Panc1 (cell line): Measurements from ENCODE around the gene TLL2. TPM values are rescaled to one million over a fixed set of nuclear protein-coding genes. Genes with fewer than 3 reads are reported as not detected.

Source experiments
- ATAC-seq: fragments of 200-7000 bp; cut with Tn5 transposase; 2 replicates; pipeline ENCODE4 v1.9.1; 2020; ENCODE audit warnings: mild to moderate bottlenecking, moderate library complexity
- BruUV-seq: library from RNA; stranded (reverse); fragments of 400-500 nt; replicated peaks from 2 replicates; lab custom pipeline; 2021; lab: Mats Ljungman, UMichigan
- CTCF ChIA-PET: fragments of 300-600 bp; sonication (Branson Sonifier 250); formaldehyde crosslinking; loops from one replicate; lab custom pipeline; 2022; ENCODE audit warnings: antibody characterized with exemption; lab: Charles Lee
- POLR2A ChIA-PET: fragments of 300-600 bp; sonication (Branson Sonifier 250); formaldehyde crosslinking; loops from one replicate; lab custom pipeline; 2022; ENCODE audit warnings: antibody characterized with exemption; lab: Charles Lee
- DNase-seq: peaks from one replicate; pipeline ENCODE4 v3.0.0-alpha.2; 2010; ENCODE audit warnings: low read depth, low spot score
- H3K27ac ChIP-seq: 2 replicates; pipeline ENCODE4 v1.5.1; 2011; ENCODE audit warnings: mild to moderate bottlenecking, low read length, inconsistent platforms
- H3K27me3 ChIP-seq: fragments of 200-500 bp; sonication (Bioruptor generic); 2 replicates; pipeline ENCODE4 v1.6.0; 2014; ENCODE audit warnings: low read length, inconsistent platforms; ENCODE audit not compliant: control insufficient read depth, insufficient read depth
- H3K36me3 ChIP-seq: fragments of 200-500 bp; sonication (Bioruptor generic); 2 replicates; pipeline ENCODE4 v1.5.1; 2014; ENCODE audit warnings: inconsistent platforms, mild to moderate bottlenecking, low read length, moderate library complexity; ENCODE audit not compliant: control insufficient read depth, insufficient read depth
- H3K4me1 ChIP-seq: 2 replicates; pipeline ENCODE4 v1.5.1; 2011; ENCODE audit warnings: inconsistent platforms, mild to moderate bottlenecking, low read length, moderate library complexity; ENCODE audit not compliant: control insufficient read depth, insufficient read depth
- H3K4me3 ChIP-seq, 2 experiments: 2 replicates each; pipeline ENCODE4 v1.5.1; 2011 to 2012; ENCODE audit warnings: low read depth in 2 of 2, low read length in 2 of 2, mild to moderate bottlenecking in 2 of 2, inconsistent platforms in 1 of 2, moderate library complexity in 1 of 2
- H3K9me3 ChIP-seq: fragments of 200-500 bp; sonication (Bioruptor generic); 2 replicates; pipeline ENCODE4 v1.5.1; 2014; ENCODE audit warnings: low read depth, mild to moderate bottlenecking, inconsistent platforms, low read length, moderate library complexity; ENCODE audit not compliant: control insufficient read depth, insufficient read depth
- POLR2AphosphoS5 ChIP-seq: IDR thresholded peaks from 2 replicates; pipeline ENCODE4 v1.6.1; 2012; ENCODE audit warnings: mild to moderate bottlenecking, low read depth, low read length, moderate library complexity
- REST ChIP-seq, 2 experiments: IDR thresholded peaks; 2 replicates each; pipeline ENCODE4 v1.6.1; 2011 to 2012; ENCODE audit warnings: low read depth in 2 of 2, control low read depth in 1 of 2, low read length in 1 of 2, mild to moderate bottlenecking in 1 of 2, moderate library complexity in 1 of 2; ENCODE audit not compliant: insufficient read depth in 1 of 2
- SIN3A ChIP-seq: IDR thresholded peaks from 2 replicates; pipeline ENCODE4 v1.6.1; 2012; ENCODE audit warnings: low read depth, mild to moderate bottlenecking, low read length, moderate library complexity, borderline replicate concordance; ENCODE audit not compliant: insufficient read depth
- TCF7L2 ChIP-seq: IDR thresholded peaks from 2 replicates; pipeline ENCODE4 v1.6.1; 2011; ENCODE audit warnings: mild to moderate bottlenecking, low read depth, low read length, inconsistent platforms
- in situ Hi-C: cut with HindIII; loops from 2 replicates; pipeline ENCODE4 v1.10.0; 2016; ENCODE audit warnings: low sequenced_read_pairs, low pct_unique_long_range_greater_than_20kb
- intact Hi-C: fragments of 100-400 bp; cut with micrococcal nuclease; formaldehyde crosslinking; loops from one replicate; pipeline ENCODE4 v1.10.0; 2022; ENCODE audit not compliant: unreplicated experiment
- total RNA-seq: library from RNA; stranded (reverse); gene quantifications from one replicate; pipeline ENCODE4 v1.2.1, GENCODE V29; 2021; ENCODE audit not compliant: unreplicated experiment
- TF ChIP-seq, protein P1 (sequence below): fragments of 450-650 bp; IDR thresholded peaks from 2 replicates; pipeline ENCODE4 v1.5.1; 2017; ENCODE audit warnings: mild to moderate bottlenecking

The TLL2 gene
- total RNA-seq, 1 experiment from 2014 or later, result 0.64 TPM

GRCh38 chr10:96439725-96440124 lies 74.0 kb downstream of the TLL2 start:
- Histone ChIP-seq H3K27me3 (peaks cover 5% of the 10 kb centered on the region; the same call in 1 of the 2 replicates), H3K27ac (no peak overlapping the region), H3K4me1 (no peaks in the 10 kb centered on the region), H3K36me3 (no peaks in the 10 kb centered on the region), H3K9me3 (no peaks in the 10 kb centered on the region; the same call in 1 of the 2 replicates), H3K4me3 (no peak overlapping the region)
- ATAC-seq (no peak), DNase-seq (no peak)
- ChIA-PET CTCF (no interaction called here), POLR2A (no interaction called here)
- TF ChIP-seq TCF7L2, result no peak
- TF ChIP-seq POLR2AphosphoS5, result no peak
- TF ChIP-seq, protein P1, sequence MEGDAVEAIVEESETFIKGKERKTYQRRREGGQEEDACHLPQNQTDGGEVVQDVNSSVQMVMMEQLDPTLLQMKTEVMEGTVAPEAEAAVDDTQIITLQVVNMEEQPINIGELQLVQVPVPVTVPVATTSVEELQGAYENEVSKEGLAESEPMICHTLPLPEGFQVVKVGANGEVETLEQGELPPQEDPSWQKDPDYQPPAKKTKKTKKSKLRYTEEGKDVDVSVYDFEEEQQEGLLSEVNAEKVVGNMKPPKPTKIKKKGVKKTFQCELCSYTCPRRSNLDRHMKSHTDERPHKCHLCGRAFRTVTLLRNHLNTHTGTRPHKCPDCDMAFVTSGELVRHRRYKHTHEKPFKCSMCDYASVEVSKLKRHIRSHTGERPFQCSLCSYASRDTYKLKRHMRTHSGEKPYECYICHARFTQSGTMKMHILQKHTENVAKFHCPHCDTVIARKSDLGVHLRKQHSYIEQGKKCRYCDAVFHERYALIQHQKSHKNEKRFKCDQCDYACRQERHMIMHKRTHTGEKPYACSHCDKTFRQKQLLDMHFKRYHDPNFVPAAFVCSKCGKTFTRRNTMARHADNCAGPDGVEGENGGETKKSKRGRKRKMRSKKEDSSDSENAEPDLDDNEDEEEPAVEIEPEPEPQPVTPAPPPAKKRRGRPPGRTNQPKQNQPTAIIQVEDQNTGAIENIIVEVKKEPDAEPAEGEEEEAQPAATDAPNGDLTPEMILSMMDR, result no peak
- no peak for TF ChIP-seq REST (IDR thresholded peaks at IDR 0.05; ENCODE audit: insufficient read depth in 1 of 2, low read depth in 2 of 2, low read length in 1 of 2)
- TF ChIP-seq SIN3A, result no peak
- in situ Hi-C loops, result no loop called here
- BruUV-seq, result no TSS peak
- intact Hi-C loops, result no loop called here

DNA sequence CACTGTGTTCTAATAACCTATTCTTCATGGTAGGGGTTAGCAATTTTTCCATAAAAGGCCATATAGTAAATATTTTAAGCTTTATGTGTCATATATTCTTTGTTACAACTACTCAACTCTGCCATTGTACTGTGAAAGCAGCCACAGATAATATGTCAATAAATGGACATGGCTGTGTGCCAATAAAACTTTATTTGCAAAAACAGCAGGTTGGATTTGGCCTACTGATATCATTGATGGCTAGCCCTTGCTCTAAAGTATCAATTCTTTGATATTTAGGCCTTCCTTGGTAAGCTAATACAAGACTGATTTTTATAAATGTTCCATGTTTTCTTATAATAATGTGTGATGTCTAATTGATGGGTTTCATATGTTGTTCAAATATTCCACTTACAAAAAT lies 77.7 kb downstream of the TLL2 start:
- no TSS peak for BruUV-seq
- ChIA-PET CTCF (no interaction called here), POLR2A (no interaction called here)
- ATAC-seq, result no peak
- TF ChIP-seq POLR2AphosphoS5, result no peak
- intact Hi-C loops, result no loop called here
- Histone ChIP-seq H3K36me3 (no peaks in the 10 kb centered on the region), H3K4me3 (no peak overlapping the region), H3K27me3 (peaks cover 5% of the 10 kb centered on the region; the same call in 1 of the 2 replicates), H3K27ac (no peak overlapping the region), H3K9me3 (no peaks in the 10 kb centered on the region; the same call in 1 of the 2 replicates), H3K4me1 (no peaks in the 10 kb centered on the region)
- in situ Hi-C loops, result no loop called here
- no peak for DNase-seq

DNA sequence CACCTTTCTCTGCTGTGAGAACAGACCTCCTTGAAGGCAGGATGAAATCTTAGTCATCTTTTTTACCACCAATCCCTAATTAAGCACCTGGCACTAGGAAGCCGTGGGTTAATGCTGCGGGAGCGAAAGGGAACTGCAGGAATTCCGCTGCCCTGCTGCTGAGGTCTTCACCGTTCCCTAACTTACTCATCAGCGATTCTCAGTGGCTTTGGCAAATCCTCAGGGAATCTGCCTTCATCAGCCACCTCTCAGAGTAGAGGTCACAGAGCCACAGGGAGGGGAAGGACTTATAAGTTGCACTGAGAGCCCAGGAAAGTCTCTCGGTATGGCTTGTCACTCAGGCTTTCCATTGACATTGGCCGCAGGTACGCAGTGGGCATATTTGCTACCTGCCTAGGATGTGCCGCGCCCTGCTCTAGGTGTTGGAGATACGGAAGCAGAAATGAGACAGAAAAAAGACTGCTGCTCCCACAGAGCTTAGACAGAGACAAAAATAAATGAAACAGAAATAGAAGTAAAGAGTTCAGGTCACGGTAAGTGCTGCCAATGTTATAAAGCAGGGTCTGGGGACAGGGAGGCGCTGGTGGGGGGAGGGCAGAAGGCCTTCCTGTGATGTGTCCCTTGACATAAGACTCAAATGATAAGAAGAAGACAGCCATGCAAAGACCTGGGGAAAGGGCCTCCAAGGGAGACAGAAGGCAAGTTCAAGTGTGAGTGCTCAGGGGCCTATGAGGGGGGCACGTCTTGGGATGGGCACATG lies 82.3 kb downstream of the TLL2 start:
- ChIA-PET CTCF (no interaction called here), POLR2A (no interaction called here)
- TF ChIP-seq, protein P1, result no peak
- no peak for TF ChIP-seq POLR2AphosphoS5
- no peak for TF ChIP-seq TCF7L2
- TF ChIP-seq REST (IDR thresholded peaks at IDR 0.05; ENCODE audit: insufficient read depth in 1 of 2, low read depth in 2 of 2, low read length in 1 of 2), result no peak
- no peak for TF ChIP-seq SIN3A
- BruUV-seq, result no TSS peak
- intact Hi-C loops, result no loop called here
- H3K27me3 ChIP-seq, result peaks cover 15% of the 10 kb centered on the region
- no peak for ATAC-seq
- in situ Hi-C loops, result no loop called here
- H3K4me1 ChIP-seq, result no peaks in the 10 kb centered on the region
- H3K36me3 ChIP-seq, result no peaks in the 10 kb centered on the region
- no peak overlapping the region for H3K4me3 ChIP-seq
- no peaks in the 10 kb centered on the region for H3K9me3 ChIP-seq
- no peak for DNase-seq
- no peak overlapping the region for H3K27ac ChIP-seq
